Measurements from ENCODE around the gene CNTNAP2. TPM values are rescaled to one million over a fixed set of nuclear protein-coding genes. Genes with fewer than 3 reads are reported as not detected.

The CNTNAP2 gene
- total and polyA plus RNA-seq, 2 of the 8 experiments (the other 6 are each of a cell fraction or from before 2014, with no cell fraction given), result 27.9 to 71.0 TPM

GRCh38 chr7:146276888-146277287 is 160.3 kb downstream of the CNTNAP2 start (continued):
- no peak for TF ChIP-seq CHD7 (IDR thresholded peaks at IDR 0.05; ENCODE audit: insufficient replicate concordance, low read length)
- no peak for TF ChIP-seq BACH1 (IDR thresholded peaks at IDR 0.05; ENCODE audit: low read length)
- TF ChIP-seq NANOG (IDR thresholded peaks at IDR 0.05; ENCODE audit: insufficient read depth, low read depth, low read length, poor library complexity, severe bottlenecking), result no peak
- no peak for TF ChIP-seq SIRT6 (IDR thresholded peaks at IDR 0.05; ENCODE audit: low read length)
- TF ChIP-seq RXRA (IDR thresholded peaks at IDR 0.05; ENCODE audit: insufficient read depth, low read depth, low read length), result no peak
- TF ChIP-seq PHF8 (conservative IDR thresholded peaks at IDR 0.05; ENCODE audit: low read depth, low read length), result no peak
- TF ChIP-seq RBBP5 (IDR thresholded peaks at IDR 0.05; ENCODE audit: borderline replicate concordance, low read depth, low read length), result no peak
- no peak for TF ChIP-seq CREB1 (IDR thresholded peaks at IDR 0.05)
- no peak for TF ChIP-seq TCF12 (IDR thresholded peaks at IDR 0.05; ENCODE audit: low read depth, low read length)
- no peak for TF ChIP-seq TEAD4 (IDR thresholded peaks at IDR 0.05; ENCODE audit: low read depth, low read length)
- TF ChIP-seq CBX8 (IDR thresholded peaks at IDR 0.05; ENCODE audit: borderline replicate concordance, low read depth, low read length), result no peak
- no peak for TF ChIP-seq POU5F1 (IDR thresholded peaks at IDR 0.05; ENCODE audit: low read depth, low read length)
